GM18951 (cell line): ENCODE measurements around the gene KIAA0825.

Experiments used
- POLR2A ChIP-seq: IDR thresholded peaks from 4 replicates; pipeline ENCODE4 v1.6.1; 2011; ENCODE audit warnings: mild to moderate bottlenecking; ENCODE audit not compliant: insufficient read length, insufficient read depth; ENCODE audit errors: extremely low read depth
- in situ Hi-C: fragments of 300-500 bp; cut with MboI; formaldehyde crosslinking; loops from one replicate; pipeline ENCODE4 v1.12.0; 2022; ENCODE audit warnings: low sequenced_read_pairs, mixed read lengths, inconsistent platforms; ENCODE audit not compliant: unreplicated experiment

The KIAA0825 gene

DNA sequence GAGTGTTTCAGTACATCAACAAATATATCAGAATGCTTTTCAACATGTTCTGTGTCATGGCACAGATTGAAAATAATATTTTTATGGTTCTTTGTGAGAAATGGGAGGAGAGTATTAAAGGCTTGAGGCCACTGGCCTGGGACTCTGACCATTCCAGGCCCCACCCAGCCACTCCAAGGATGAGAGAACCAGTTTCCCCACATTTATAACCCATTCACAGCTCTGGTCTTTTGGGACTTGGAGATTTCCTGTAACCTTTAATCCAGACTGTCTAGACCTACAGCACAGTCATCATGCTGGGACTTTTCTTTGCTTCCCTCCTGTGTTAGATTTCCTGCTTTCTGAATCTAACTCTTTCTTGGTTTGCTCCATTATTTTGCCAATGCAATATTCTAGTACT lies 389.6 kb downstream of the KIAA0825 start:
- in situ Hi-C loops: no loop called here
- TF ChIP-seq POLR2A: no peak

- no peak for TF ChIP-seq POLR2A
- in situ Hi-C loops: no loop called here
Observed at GRCh38 chr5:94223235-94223634, 395.2 kb downstream of the KIAA0825 start.

DNA sequence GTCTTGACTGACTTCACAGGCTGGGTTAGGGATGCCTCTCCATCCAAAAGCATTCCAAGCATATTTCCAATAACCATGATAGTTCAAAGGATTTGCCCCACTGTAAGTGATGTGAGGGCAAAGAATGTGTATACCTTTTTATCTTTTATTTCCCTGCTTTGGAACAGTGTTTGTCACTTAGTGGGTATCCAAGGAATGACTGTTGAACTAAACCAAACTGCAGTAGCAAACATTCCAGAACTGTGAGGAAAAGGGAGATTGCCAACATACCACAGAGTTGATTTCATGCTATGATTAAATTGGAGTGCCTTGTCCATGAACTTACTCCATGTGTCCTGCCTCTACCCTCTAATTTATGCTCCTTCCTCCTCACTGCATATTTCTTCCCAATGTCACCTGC lies 400.0 kb downstream of the KIAA0825 start:
- in situ Hi-C loops: no loop called here

GRCh38 chr5:94217745-94218144 lies 400.7 kb downstream of the KIAA0825 start:
- in situ Hi-C loops: no loop called here

More for the DNA sequence above, 400.0 kb downstream of the KIAA0825 start:
- TF ChIP-seq POLR2A: no peak

DNA sequence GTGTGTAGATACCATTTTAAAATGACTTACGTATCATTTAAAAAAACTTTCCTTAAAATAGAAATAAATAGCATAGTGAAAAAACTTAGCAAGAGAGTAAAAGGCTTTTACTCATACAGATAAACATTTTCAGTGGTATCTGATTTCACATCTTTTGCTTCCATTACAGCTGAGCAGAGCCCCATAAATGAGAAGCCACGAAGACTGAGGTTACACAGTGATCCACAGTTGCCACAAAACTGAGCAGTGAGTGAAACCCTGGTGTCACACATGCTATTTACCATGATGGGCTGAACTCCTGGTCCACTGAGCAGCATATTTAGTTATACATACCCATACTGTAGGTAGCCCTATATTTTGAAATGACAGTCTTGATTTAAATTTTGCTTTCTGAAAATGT lies 401.2 kb downstream of the KIAA0825 start:
- TF ChIP-seq POLR2A: no peak

More at GRCh38 chr5:94217745-94218144, 400.7 kb downstream of the KIAA0825 start:
- no peak for TF ChIP-seq POLR2A

DNA sequence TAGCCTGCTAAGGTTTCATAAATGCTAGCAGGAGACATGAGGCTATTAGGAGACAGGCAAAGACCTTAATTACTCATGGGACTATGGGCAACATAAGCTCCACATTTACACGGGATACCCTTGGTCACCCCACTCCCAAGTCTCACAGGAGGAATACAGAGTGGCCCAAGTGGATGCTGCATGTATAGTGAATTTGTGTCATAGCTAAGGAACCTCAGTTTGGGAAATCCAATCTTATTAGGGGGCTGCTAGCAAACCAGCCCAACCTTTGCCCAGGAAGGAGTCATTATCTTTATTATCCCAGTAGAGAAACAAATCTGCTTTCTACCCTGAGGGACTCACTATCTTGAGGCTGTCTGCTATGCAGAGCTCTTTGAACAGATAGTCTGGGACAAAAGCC lies 405.9 kb downstream of the KIAA0825 start:
- TF ChIP-seq POLR2A: no peak
- in situ Hi-C loops: no loop called here

More for the DNA sequence above, 401.2 kb downstream of the KIAA0825 start:
- in situ Hi-C loops: no loop called here

GRCh38 chr5:94209774-94210355 lies 408.5 kb downstream of the KIAA0825 start:
- TF ChIP-seq POLR2A: no peak
- in situ Hi-C loops: no loop called here

GRCh38 chr5:94209272-94209671 lies 409.1 kb downstream of the KIAA0825 start:
- in situ Hi-C loops: no loop called here

DNA sequence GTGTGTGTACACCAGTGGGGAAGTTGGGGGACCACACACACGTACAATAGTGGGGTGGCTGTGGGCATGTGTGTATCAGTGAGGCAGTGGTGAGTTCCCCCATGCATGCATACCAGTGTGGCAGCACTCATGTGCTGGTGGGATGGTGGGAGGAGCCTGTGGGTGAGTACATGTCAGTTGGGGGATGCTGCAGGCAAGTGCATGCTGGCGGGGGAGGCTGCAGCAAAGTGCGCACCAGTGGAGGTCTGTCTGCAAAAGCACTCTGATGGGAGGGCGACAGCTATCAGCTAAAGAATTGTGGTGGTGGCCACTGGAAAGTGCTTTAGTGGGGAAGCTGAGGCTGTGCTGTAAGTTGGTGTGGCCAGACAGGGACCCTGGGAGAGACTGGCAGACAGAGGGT lies 418.8 kb downstream of the KIAA0825 start:
- no peak for TF ChIP-seq POLR2A
- in situ Hi-C loops: no loop called here

More at GRCh38 chr5:94209272-94209671, 409.1 kb downstream of the KIAA0825 start:
- TF ChIP-seq POLR2A: no peak

- TF ChIP-seq POLR2A: no peak
- in situ Hi-C loops: no loop called here
Observed at GRCh38 chr5:94197970-94198369, 420.4 kb downstream of the KIAA0825 start.

- no peak for TF ChIP-seq POLR2A
- in situ Hi-C loops: no loop called here
Observed at GRCh38 chr5:94196953-94197352, 421.5 kb downstream of the KIAA0825 start.

DNA sequence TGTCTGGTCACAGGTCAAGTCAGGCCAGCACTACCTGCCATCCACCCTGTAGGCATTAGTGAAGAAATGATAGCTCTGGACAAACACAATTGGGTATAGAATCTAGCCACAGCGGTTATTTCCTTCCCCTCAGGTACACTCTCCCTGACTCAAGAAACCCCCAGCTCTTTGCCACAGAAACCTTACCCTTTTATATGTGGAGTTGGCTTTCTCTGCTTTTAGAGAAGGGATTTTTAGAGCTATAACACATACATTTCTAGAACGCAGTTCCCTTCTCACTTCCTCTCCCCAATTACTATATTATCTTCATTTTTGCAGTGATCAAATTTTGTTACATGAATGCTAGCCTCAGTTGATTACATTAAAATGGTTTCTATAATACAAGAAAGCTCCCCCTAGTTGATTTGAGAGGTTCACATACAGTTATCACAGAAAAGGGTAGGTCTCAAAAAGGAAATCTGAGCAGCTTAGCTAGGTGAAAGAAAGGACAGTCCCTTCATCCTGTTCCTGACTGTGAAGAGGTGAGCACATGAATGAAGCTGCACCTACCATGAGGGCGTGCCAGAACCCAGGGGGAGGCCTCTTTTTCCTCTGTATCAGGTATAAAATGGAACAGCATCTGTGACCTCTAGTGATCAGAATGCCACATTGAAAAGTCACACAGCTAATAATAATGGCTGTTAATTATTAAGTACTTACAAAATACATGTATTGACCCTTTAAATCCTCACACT lies 425.6 kb downstream of the KIAA0825 start:
- no peak for TF ChIP-seq POLR2A
- in situ Hi-C loops: no loop called here

- no peak for TF ChIP-seq POLR2A
- in situ Hi-C loops: no loop called here
Observed at GRCh38 chr5:94191604-94192003, 426.8 kb downstream of the KIAA0825 start.

GRCh38 chr5:94188725-94189124 lies 429.7 kb downstream of the KIAA0825 start:
- TF ChIP-seq POLR2A: no peak
- in situ Hi-C loops: no loop called here
